HCT116 (cell line): ENCODE results near the gene ATP1A1. TPM values are rescaled to one million over a fixed set of nuclear protein-coding genes. Genes with fewer than 3 reads are reported as not detected.

ENCODE experiments used
- ATAC-seq: fragments of 200-7000 bp; cut with Tn5 transposase; 2 replicates; pipeline ENCODE4 v1.9.1; 2020; ENCODE audit warnings: mild to moderate bottlenecking, moderate library complexity
- BruUV-seq: library from RNA; stranded (reverse); fragments of 400-500 nt; replicated peaks from 2 replicates; lab custom pipeline; 2021; lab: Mats Ljungman, UMichigan
- CTCF ChIA-PET: fragments of 300-600 bp; sonication (Branson Sonifier 250); formaldehyde crosslinking; loops from one replicate; lab custom pipeline; 2021; ENCODE audit warnings: antibody characterized with exemption; lab: Charles Lee
- POLR2A ChIA-PET: fragments of 300-600, 350-600 bp; sonication (Branson Sonifier 250); formaldehyde crosslinking; loops from one replicate; lab custom pipeline; 2021; ENCODE audit warnings: antibody characterized with exemption; lab: Charles Lee
- RAD21 ChIA-PET, 2 experiments: fragments of 300-600 bp; sonication (Branson Sonifier 250); formaldehyde crosslinking; loops; one replicate each; lab custom pipeline; 2023; ENCODE audit warnings: low total read pairs in 2 of 2; ENCODE audit not compliant: uncharacterized antibody in 2 of 2, unreplicated experiment in 2 of 2, low non-redundant PET in 1 of 2; lab: Charles Lee
- DNase-seq: peaks from one replicate; pipeline ENCODE4 v3.0.0-alpha.2; 2010; ENCODE audit warnings: low read depth, low spot score
- H2AFZ ChIP-seq: fragments of 200-600 bp; shearing (Covaris generic), sonication (generic); 2 replicates; pipeline ENCODE4 v1.6.1; 2017; ENCODE audit warnings: low read depth, mixed run types, mixed read lengths, antibody characterized with exemption, low read length; ENCODE audit not compliant: poor library complexity, severe bottlenecking
- H3K27ac ChIP-seq: 2 replicates; pipeline ENCODE4 v1.5.1; 2012; ENCODE audit warnings: low read depth, low read length
- H3K27me3 ChIP-seq: fragments of 200-600 bp; sonication (generic); 2 replicates; pipeline ENCODE4 v1.6.1; 2016; ENCODE audit warnings: mixed run types, low read length, mixed read lengths; ENCODE audit not compliant: insufficient read depth
- H3K36me3 ChIP-seq, 2 experiments: fragments of 200-500 bp in 1 of 2; fragments of 200-600 bp in 1 of 2; sonication (Bioruptor generic) in 1 of 2; sonication (generic) in 1 of 2; 2 replicates each; pipeline versions ENCODE4 v1.5.1 to v1.6.1; 2014 to 2016; ENCODE audit warnings: low read length in 2 of 2, inconsistent platforms in 1 of 2, mixed read lengths in 1 of 2, mixed run types in 1 of 2; ENCODE audit not compliant: insufficient read depth in 2 of 2, control insufficient read depth in 1 of 2
- H3K4me1 ChIP-seq, 2 experiments: fragments of 200-600 bp in 1 of 2; sonication (generic) in 1 of 2; 2 replicates each; pipeline versions ENCODE4 v1.5.1 to v1.6.1; 2012 to 2017; ENCODE audit warnings: low read length in 2 of 2, inconsistent platforms in 1 of 2, mild to moderate bottlenecking in 1 of 2, mixed read lengths in 1 of 2, mixed run types in 1 of 2, moderate library complexity in 1 of 2; ENCODE audit not compliant: insufficient read depth in 2 of 2, control insufficient read depth in 1 of 2
- H3K4me2 ChIP-seq: fragments of 200-600 bp; sonication (generic); 2 replicates; pipeline ENCODE4 v1.6.1; 2017; ENCODE audit warnings: mixed run types, low read length, mixed read lengths
- H3K4me3 ChIP-seq, 2 experiments: fragments of 200-600 bp in 1 of 2; sonication (generic) in 1 of 2; replicated peaks in 1 of 2; 2 replicates each; pipeline ENCODE4 v1.5.1; 2011 to 2016; ENCODE audit warnings: low read length in 2 of 2, control low read depth in 1 of 2, low read depth in 1 of 2, mild to moderate bottlenecking in 1 of 2, mixed read lengths in 1 of 2, mixed run types in 1 of 2
- H3K79me2 ChIP-seq: fragments of 200-600 bp; sonication (generic); 2 replicates; pipeline ENCODE4 v1.6.1; 2017; ENCODE audit warnings: mild to moderate bottlenecking, mixed run types, low read length, moderate library complexity, mixed read lengths; ENCODE audit not compliant: insufficient read depth
- H3K9ac ChIP-seq: fragments of 200-600 bp; sonication (generic); 2 replicates; pipeline ENCODE4 v1.6.1; 2016; ENCODE audit warnings: low read length, mixed read lengths
- H3K9me2 ChIP-seq: fragments of 200-600 bp; sonication (generic), shearing (Covaris generic); 2 replicates; pipeline ENCODE4 v1.6.1; 2017; ENCODE audit warnings: mixed run types, mild to moderate bottlenecking, moderate library complexity; ENCODE audit not compliant: insufficient read depth
- H3K9me3 ChIP-seq, 2 experiments: fragments of 200-500 bp in 1 of 2; fragments of 200-600 bp in 1 of 2; sonication (Bioruptor generic) in 1 of 2; sonication (generic) in 1 of 2; 2 replicates each; pipeline ENCODE4 v1.6.1; 2014 to 2017; ENCODE audit warnings: low read length in 2 of 2, mixed read lengths in 2 of 2, inconsistent platforms in 1 of 2, low read depth in 1 of 2, mild to moderate bottlenecking in 1 of 2, mixed run types in 1 of 2, moderate library complexity in 1 of 2; ENCODE audit not compliant: control insufficient read depth in 1 of 2, insufficient read depth in 1 of 2
- H4K20me1 ChIP-seq: fragments of 200-600 bp; sonication (generic), shearing (Covaris generic); 2 replicates; pipeline ENCODE4 v1.6.1; 2017; ENCODE audit warnings: mixed run types, mild to moderate bottlenecking, moderate library complexity; ENCODE audit not compliant: insufficient read depth
- CBX3 ChIP-seq: IDR thresholded peaks from 2 replicates; pipeline ENCODE4 v1.6.1; 2012; ENCODE audit warnings: low read depth
- EGR1 ChIP-seq: IDR thresholded peaks from 2 replicates; pipeline ENCODE4 v1.6.1; 2012; ENCODE audit warnings: low read depth
- FOSL1 ChIP-seq: IDR thresholded peaks from 2 replicates; pipeline ENCODE4 v1.6.1; 2012; ENCODE audit warnings: low read depth
- POLR2A ChIP-seq: IDR thresholded peaks from 2 replicates; pipeline ENCODE4 v1.7.0; 2011; ENCODE audit warnings: borderline replicate concordance; ENCODE audit not compliant: insufficient read depth, insufficient read length; ENCODE audit errors: extremely low read depth
- POLR2AphosphoS5 ChIP-seq: IDR thresholded peaks from 2 replicates; pipeline ENCODE4 v1.6.1; 2011; ENCODE audit warnings: mild to moderate bottlenecking, low read depth, low read length, moderate library complexity
- SIN3A ChIP-seq: IDR thresholded peaks from 2 replicates; pipeline ENCODE4 v1.6.1; 2012; ENCODE audit warnings: low read depth
- YY1 ChIP-seq: IDR thresholded peaks from 2 replicates; pipeline ENCODE4 v1.6.1; 2011; ENCODE audit warnings: low read length, low read depth, moderate library complexity, mild to moderate bottlenecking; ENCODE audit not compliant: insufficient replicate concordance; ENCODE audit errors: extremely low read depth
- ZNF274 ChIP-seq: fragments of 200-500 bp; sonication (Bioruptor generic); IDR thresholded peaks from 2 replicates; pipeline ENCODE4 v1.6.1; 2014; ENCODE audit warnings: mild to moderate bottlenecking, low read depth, low read length, inconsistent platforms
- intact Hi-C: fragments of 100-400 bp; cut with micrococcal nuclease; formaldehyde crosslinking; loops from 2 replicates; pipeline ENCODE4 v1.10.0; 2022
- total RNA-seq: library from RNA; stranded (reverse); gene quantifications from one replicate; pipeline ENCODE4 v1.2.1, GENCODE V29; 2021; ENCODE audit not compliant: unreplicated experiment
- TF ChIP-seq, protein P1 (sequence below): IDR thresholded peaks from 2 replicates; pipeline ENCODE4 v1.6.1; 2012
- TF ChIP-seq, protein P2 (sequence below): IDR thresholded peaks from 2 replicates; pipeline ENCODE4 v1.6.1; 2012

The ATP1A1 gene
- total RNA-seq, 1 experiment from 2014 or later = 290 TPM

DNA sequence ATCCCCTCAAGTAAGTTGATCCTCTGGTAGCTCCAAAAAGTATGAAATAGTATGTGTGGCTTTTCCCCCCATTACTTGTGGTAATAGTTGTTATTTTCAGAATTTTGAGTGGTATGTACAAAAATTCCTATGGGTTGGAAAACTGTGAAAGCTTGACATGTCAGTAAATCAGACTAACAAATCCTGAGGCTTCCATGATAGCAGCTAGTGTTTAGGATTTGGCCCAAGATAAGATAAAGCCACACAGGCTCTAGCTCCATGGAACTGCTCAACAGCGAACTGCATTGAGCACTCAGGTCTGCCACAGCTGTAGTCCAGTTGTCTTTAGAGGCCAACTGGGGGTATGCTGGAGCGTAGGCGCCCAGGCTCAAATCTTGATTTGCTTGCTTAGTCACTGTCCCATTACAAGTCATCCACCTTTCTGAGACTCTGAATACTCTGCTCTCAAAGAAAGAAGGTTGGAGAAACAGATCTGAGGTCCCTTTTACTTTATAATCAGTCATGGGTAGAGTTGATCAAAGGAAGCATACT is 28.7 kb downstream of the ATP1A1 start:
- no TSS peak for BruUV-seq
- H3K9ac ChIP-seq = no peak overlapping the region
- no peaks in the 10 kb centered on the region for H3K9me2 ChIP-seq
- H3K4me2 ChIP-seq = no peak overlapping the region
- peaks cover 83 to 90% of the 10 kb centered on the region in 2 experiments for H3K36me3 ChIP-seq
- DNase-seq (no peak), ATAC-seq (no peak)
- TF ChIP-seq, protein P1, sequence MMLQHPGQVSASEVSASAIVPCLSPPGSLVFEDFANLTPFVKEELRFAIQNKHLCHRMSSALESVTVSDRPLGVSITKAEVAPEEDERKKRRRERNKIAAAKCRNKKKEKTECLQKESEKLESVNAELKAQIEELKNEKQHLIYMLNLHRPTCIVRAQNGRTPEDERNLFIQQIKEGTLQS = no peak
- TF ChIP-seq YY1 (no peak), FOSL1 (no peak), CBX3 (no peak)
- no peak overlapping the region for H3K27ac ChIP-seq
- POLR2A ChIA-PET = no interaction called here
- CTCF ChIA-PET = interaction anchor here (1.2 kb wide), 1 partner anchor 84 kb away, joined by 3 read pairs; no protein-coding TSS in a partner anchor
- no peak overlapping the region for H3K4me3 ChIP-seq
- no peaks in the 10 kb centered on the region for H3K9me3 ChIP-seq
- intact Hi-C loops = no loop called here
- no peaks in the 10 kb centered on the region for H4K20me1 ChIP-seq
- no peaks in the 10 kb centered on the region for H3K79me2 ChIP-seq
- RAD21 ChIA-PET = no interaction called here
- no peaks in the 10 kb centered on the region for H3K4me1 ChIP-seq
- no peaks in the 10 kb centered on the region for H3K27me3 ChIP-seq
- no peak overlapping the region for H2AFZ ChIP-seq

DNA sequence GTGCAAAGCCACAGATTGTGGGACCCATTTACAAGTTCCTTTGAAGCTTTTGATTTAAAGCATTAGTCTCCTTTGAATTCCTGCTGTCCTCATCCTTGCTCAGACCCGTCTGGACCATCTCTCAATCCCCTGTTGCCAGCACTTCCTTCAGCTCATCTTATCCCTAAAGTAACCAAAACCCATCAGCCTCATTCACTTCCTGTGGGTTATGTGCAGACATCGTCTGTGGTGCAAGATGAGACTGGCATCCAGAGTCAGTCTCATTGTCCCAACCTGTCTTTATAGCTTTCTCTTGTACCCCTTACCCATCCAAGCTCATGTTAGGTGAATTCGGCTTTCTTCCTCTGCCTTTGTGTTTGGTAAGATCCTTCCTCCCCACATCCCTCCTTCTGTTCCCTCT is 29.3 kb downstream of the ATP1A1 start:
- Histone ChIP-seq H4K20me1 (no peaks in the 10 kb centered on the region), H3K79me2 (no peaks in the 10 kb centered on the region), H3K36me3 (peaks cover 78 to 93% of the 10 kb centered on the region in 2 experiments; a peak in 3 of 4 replicates), H3K4me2 (no peak overlapping the region), H3K27me3 (no peaks in the 10 kb centered on the region), H3K4me1 (no peaks in the 10 kb centered on the region), H2AFZ (no peak overlapping the region), H3K9me3 (no peaks in the 10 kb centered on the region), H3K4me3 (no peak overlapping the region), H3K27ac (no peak overlapping the region), H3K9me2 (no peaks in the 10 kb centered on the region), H3K9ac (no peak overlapping the region)
- ChIA-PET CTCF (interaction anchor here (0.8 to 1.2 kb wide), 2 partner anchors 83 kb away, joined by 3 read pairs; no protein-coding TSS in a partner anchor), RAD21 (no interaction called here), POLR2A (no interaction called here)
- intact Hi-C loops = no loop called here
- DNase-seq (no peak), ATAC-seq (no peak)
- no TSS peak for BruUV-seq
- TF ChIP-seq, protein P1 = no peak
- TF ChIP-seq YY1 (no peak), EGR1 (no peak), POLR2A (no peak), ZNF274 (no peak), SIN3A (no peak), POLR2AphosphoS5 (0 out of 2 replicates have a peak, but pooled peaks have one; percentile 22)
- TF ChIP-seq, protein P2, sequence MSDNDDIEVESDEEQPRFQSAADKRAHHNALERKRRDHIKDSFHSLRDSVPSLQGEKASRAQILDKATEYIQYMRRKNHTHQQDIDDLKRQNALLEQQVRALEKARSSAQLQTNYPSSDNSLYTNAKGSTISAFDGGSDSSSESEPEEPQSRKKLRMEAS = no peak
- TF ChIP-seq, all 23 proteins: peak for 1
